ENCODE data around the gene MYL9.
"Not testable (repeated sequence)": the region's sequence is repeated elsewhere in the genome, so short reads cannot be mapped to it uniquely, and the experiment has no call there.

Gene MYL9

DNA sequence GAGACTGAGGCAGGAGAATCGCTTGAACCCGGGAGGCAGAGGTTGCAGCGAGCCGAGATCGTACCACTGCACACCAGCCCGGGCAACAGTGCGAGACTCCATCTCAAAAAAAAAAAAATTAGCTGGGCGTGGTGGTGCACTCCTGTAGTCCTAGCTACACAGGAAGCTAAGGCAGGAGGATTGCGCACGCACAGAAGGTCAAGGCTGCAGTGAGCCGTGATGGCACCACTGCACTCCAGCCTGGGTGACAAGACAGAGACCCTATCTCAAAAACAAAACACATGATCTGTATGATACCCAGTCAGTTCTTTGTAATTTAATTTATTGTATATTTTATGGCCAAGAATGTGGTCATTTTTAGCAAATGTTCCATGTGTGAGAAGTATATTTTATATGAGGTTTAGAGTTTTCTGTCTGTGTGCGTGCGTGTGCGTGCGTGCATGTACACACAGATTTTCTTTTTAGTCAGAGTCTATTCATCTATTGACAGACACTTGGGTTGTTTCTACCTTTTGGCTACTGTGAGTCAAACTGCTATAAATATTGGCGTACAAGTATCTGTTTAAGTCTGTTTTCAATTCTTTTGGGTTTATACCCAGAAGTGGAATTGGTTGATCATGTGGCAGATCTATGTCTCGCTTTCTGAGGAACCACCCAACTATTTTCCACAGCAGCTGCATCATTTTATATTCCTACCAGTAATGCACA is 22.2 kb upstream of the MYL9 start:
- Mint-ChIP-seq H3K36me3 (peaks cover 6% of the 10 kb centered on the region), H3K27ac (no peak overlapping the region), H3K4me1 (ENCODE audit: low read depth) (no peaks in the 10 kb centered on the region), H3K27me3 (no peaks in the 10 kb centered on the region), H3K4me3 (no peak overlapping the region), H3K9me3 (ENCODE audit: low read depth) (no peaks in the 10 kb centered on the region)

DNA sequence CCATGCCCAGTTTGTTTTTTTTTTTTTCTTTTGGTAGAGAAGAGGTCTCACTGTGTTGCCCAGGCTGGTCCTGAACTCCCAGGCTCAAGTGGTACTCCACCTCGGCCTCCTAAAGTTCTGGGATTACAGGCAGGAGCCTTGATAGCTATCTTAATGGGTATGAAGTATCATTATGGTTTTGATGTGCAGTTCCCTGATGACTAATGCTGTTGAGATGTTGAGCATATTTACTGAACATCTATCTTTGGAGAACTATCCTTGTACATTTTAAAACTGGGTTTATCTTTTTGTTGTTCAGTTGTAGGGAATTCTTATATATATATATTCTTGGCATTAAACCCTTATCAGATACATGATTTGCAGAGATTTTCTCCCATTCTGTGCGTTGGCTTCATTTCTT is 21.4 kb upstream of the MYL9 start:
- Mint-ChIP-seq H3K27me3 (no peaks in the 10 kb centered on the region), H3K4me3 (no peak overlapping the region), H3K4me1 (ENCODE audit: low read depth) (no peaks in the 10 kb centered on the region), H3K27ac (no peak overlapping the region), H3K9me3 (ENCODE audit: low read depth) (no peaks in the 10 kb centered on the region), H3K36me3 (peaks cover 6% of the 10 kb centered on the region)

DNA sequence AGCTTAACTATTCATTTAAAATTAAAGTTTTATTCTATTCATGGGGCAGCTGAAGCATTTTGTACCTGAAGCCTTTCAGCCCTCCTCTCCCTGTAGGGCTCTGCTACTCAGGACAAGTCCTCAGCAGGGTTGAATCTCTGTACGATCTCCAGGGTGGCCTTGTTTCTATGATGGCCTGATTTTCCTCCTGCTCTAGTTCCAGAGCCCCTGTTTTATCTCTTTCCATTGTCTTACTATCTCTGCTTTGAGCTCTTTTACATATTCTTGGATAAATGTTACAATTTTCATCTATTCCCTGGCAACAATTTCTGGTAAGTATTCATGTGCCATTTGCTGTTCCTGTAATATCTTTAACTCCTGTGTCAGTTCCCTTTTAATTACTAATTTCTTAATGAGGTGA is 19.8 kb upstream of the MYL9 start:
- H3K27ac Mint-ChIP-seq = peak overlapping the region; percentile 58
- H3K27me3 Mint-ChIP-seq = no peaks in the 10 kb centered on the region
- no peak overlapping the region for H3K4me3 Mint-ChIP-seq
- H3K4me1 Mint-ChIP-seq (ENCODE audit: low read depth) = no peaks in the 10 kb centered on the region
- H3K36me3 Mint-ChIP-seq = peaks cover 2% of the 10 kb centered on the region
- H3K9me3 Mint-ChIP-seq (ENCODE audit: low read depth) = no peaks in the 10 kb centered on the region

DNA sequence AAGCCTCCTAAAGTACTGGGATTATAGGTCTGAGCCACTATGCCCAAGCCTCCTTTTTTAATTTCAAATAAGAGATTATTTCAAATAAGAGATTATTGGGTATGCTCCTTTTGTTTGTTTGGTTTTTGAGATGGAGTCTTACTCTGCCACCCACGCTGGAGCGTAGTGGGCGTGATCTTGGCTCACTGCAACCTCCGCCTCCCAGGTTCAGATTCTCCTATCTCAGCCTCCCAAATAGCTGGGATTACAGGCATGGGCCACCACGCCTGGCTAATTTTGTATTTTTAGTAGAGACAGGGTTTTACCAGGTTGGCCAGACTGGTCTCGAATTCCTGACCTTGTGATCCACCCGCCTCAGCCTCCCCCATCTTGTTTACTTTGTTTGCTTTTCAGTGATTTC is 18.9 kb upstream of the MYL9 start:
- H3K27ac Mint-ChIP-seq; H3K4me1 Mint-ChIP-seq (ENCODE audit: low read depth); H3K27me3 Mint-ChIP-seq; H3K36me3 Mint-ChIP-seq; H3K4me3 Mint-ChIP-seq; H3K9me3 Mint-ChIP-seq (ENCODE audit: low read depth): not testable (repeated sequence)

DNA sequence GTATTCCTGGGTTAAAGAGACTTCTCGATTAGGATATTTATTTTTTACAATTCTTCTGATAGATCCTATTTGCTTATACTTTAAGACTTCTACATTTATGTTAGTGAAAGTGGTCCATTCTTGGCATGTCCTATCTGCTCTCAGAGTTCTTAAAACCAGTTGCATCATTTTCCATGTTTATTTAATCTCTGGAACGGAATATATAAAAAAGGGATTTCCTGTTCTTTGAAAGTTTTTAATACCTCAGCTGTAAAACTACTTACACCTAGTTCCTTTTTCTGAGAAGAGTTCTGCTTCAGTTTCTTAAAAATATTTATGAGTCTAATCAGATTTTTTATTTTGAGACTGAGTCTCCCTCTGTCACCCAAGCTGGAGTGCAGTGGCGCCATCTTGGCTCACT is 18.0 kb upstream of the MYL9 start:
- no peak overlapping the region for H3K4me3 Mint-ChIP-seq
- peaks cover 6% of the 10 kb centered on the region for H3K36me3 Mint-ChIP-seq
- H3K27me3 Mint-ChIP-seq = no peaks in the 10 kb centered on the region
- H3K27ac Mint-ChIP-seq = no peak overlapping the region
- H3K9me3 Mint-ChIP-seq (ENCODE audit: low read depth) = no peaks in the 10 kb centered on the region
- H3K4me1 Mint-ChIP-seq (ENCODE audit: low read depth) = no peaks in the 10 kb centered on the region

DNA sequence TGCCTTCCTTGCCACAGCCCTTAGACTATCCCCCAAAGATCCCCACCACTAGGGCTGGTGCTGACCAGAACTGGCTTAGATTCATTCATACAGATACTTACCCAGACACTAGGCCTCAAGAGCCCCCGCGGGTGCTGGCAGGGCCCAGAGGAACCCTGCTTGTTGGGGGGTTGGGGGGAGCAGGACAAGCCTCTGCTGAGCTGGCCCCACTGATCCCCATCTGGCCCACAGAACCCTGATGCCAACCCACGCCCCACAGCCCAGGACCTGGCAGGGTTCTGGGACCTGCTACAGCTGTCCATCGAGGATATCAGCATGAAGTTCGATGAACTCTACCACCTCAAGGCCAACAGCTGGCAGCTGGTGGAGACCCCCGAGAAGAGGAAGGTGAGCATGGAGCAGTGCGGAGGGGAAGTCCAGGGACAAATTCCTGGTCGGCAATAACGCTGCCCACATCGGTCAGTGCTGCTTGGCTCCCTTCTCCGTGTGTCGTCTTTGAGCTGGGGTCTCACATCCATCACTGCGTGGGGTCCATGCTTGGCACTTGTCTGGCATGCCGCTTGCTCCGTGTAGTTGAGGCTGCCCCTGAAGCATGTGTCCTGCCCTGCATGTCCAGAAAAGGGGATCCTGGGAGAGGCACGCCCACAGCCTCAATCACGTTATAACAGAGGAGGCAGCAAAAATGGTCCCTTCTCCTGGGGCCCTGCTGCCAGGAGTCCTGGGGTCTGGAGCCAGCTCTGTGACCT is 15.5 kb upstream of the MYL9 start:
- H3K36me3 Mint-ChIP-seq = peaks cover 6% of the 10 kb centered on the region
- H3K9me3 Mint-ChIP-seq (ENCODE audit: low read depth) = no peaks in the 10 kb centered on the region
- peak overlapping the region; percentile 58 for H3K27ac Mint-ChIP-seq
- no peaks in the 10 kb centered on the region for H3K4me1 Mint-ChIP-seq (ENCODE audit: low read depth)
- H3K27me3 Mint-ChIP-seq = no peaks in the 10 kb centered on the region
- H3K4me3 Mint-ChIP-seq = no peak overlapping the region

DNA sequence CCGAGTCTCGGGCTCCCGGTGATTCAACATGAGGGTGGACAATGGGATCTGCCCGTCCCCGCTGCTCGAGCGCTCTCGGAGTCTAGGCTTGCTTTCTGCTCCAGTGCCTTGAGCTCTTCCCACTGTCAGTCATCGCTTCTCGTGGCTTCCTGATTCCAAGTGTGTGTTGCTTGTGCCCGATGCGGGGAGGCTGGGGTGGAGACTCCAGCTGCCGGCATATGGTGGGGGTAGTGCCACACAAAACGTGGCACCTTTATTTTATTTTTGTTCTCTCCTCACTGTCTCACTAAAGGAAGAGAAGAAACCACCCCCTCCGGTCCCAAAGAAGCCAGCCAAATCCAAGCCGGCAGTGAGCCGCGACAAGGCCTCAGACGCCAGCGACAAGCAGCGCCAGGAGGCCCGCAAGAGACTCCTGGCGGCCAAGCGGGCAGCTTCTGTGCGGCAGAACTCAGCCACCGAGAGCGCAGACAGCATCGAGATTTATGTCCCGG is 14.8 kb upstream of the MYL9 start:
- H3K4me3 Mint-ChIP-seq = no peak overlapping the region
- H3K4me1 Mint-ChIP-seq (ENCODE audit: low read depth) = no peaks in the 10 kb centered on the region
- H3K36me3 Mint-ChIP-seq = peaks cover 6% of the 10 kb centered on the region
- no peaks in the 10 kb centered on the region for H3K9me3 Mint-ChIP-seq (ENCODE audit: low read depth)
- H3K27me3 Mint-ChIP-seq = no peaks in the 10 kb centered on the region
- no peak overlapping the region for H3K27ac Mint-ChIP-seq

DNA sequence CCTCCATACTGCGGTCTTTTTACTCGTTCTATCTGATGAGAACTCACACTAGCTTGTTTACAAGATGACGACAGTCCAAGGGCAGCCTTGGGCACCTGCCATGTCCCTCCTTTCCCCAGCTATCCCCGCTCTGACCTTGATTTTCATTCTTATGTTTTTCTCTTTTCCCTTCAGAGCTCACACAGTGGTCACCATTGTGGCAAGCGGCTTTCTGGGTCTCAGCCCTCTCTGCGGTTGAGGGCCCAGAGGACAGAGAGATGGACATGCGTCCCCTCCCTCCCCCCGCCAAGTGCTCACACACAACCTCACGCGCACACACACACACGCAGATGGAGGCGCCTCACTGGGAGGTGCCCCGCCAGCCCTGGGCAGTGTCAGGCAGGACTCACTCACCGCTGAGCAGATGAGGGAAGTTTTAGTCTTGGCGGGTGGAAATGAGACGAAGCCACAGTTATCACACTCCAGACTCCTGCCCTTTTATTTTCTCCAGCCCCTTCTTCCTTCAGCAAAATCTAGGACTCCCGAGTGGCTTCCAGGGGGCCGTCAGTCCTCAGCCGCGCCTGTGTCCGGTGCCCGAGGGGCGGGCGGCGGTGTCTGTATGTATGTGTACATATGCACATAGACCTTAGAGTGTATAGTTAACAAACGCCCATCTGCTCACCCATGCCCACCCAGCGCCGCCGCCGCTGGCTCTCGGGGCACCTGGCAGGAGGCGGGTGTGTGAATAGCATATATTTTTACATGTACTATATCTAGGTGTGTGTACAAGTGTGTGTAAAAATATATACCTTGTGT is 13.8 kb upstream of the MYL9 start:
- no peaks in the 10 kb centered on the region for H3K27me3 Mint-ChIP-seq
- H3K27ac Mint-ChIP-seq = no peak overlapping the region

DNA sequence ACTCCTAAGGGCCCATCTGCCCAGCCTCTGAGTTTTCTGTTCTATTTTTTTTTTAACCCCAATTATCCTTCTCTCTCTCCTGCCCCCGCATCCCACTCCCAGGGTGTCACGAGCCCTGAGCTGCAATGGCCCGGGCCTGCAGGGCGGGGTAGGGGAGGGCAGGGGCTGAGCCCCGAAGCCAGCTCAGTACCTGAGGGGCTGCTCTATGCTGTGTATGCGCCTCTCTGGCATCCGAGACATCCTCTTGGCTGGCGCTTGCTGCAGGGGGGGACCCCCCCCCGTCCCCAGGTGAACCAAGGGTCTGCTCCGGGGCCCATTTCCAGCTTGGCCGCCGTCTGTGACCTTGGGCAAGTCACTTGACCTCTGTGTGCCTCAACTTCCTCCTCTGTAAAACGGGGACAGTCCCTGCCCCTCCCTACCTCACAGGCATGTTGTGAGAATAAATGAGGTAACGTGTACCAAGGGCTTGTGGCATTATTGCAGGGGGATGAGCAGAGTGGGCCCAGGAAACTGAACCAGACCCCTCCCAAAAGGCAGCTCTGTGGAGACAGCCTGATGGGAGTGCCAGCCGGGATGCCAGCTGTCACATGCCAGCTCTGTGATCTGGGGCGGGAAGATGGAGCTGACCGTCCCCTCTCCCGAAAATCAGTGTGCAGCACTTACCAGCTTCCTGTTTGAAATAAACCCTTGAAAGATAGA is 13.0 kb upstream of the MYL9 start:
- peaks cover 4% of the 10 kb centered on the region for H3K36me3 Mint-ChIP-seq
- no peaks in the 10 kb centered on the region for H3K9me3 Mint-ChIP-seq (ENCODE audit: low read depth)
- H3K27ac Mint-ChIP-seq = no peak overlapping the region
- H3K4me3 Mint-ChIP-seq = no peak overlapping the region
- H3K4me1 Mint-ChIP-seq (ENCODE audit: low read depth) = no peaks in the 10 kb centered on the region
- H3K27me3 Mint-ChIP-seq = no peaks in the 10 kb centered on the region

More for the DNA sequence above, 13.8 kb upstream of the MYL9 start:
- Mint-ChIP-seq H3K36me3 (peaks cover 4% of the 10 kb centered on the region), H3K9me3 (ENCODE audit: low read depth) (no peaks in the 10 kb centered on the region), H3K4me1 (ENCODE audit: low read depth) (no peaks in the 10 kb centered on the region), H3K4me3 (no peak overlapping the region)

DNA sequence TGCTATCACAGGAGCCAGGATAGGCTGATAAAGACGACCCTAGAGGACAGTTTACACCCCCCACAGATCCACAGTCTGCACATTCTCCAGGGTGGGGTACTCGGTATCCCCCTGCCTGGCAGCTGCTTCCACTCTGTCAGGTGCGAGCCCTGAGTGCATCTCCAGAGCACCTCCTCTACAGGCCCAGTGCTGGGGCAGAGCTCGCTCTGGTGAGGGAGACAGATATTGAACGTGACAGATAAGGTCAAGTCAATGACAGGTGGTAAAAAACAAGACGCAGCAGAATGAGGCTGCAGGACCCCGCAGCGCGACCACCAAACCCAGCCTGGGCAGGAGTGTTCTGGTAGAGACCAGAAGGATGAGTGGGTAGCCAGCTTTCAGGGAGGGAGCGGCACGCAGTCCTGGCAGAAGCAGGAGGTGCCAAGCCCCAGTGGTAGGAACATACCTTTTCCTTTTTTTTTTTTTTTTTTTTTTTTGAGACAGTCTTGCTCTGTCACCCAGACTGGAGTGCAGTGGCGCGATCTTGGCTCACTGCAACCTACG is 12.4 kb upstream of the MYL9 start:
- Mint-ChIP-seq H3K4me3 (no peak overlapping the region), H3K27ac (no peak overlapping the region), H3K4me1 (ENCODE audit: low read depth) (no peaks in the 10 kb centered on the region), H3K27me3 (no peaks in the 10 kb centered on the region), H3K9me3 (ENCODE audit: low read depth) (no peaks in the 10 kb centered on the region), H3K36me3 (peaks cover 4% of the 10 kb centered on the region)

DNA sequence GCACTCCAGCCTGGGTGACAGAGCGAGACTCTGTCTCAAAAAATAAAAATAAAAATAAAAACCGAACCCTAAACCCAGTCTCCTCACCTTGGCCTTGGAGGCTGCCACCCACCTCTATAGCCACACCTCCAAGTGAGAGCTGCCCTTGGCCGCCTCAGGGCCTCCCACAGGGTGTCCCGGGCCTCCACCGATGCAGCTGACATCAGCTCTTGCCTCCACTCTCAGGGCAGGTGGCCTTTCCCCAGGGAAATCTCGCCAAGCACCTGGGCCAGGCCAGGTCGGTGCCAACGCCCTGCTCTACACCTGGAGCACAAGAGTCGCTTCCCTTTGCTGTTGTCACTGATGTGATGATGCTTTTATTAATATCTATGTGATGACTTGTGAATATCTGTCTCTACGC is 8.9 kb upstream of the MYL9 start:
- Mint-ChIP-seq H3K27me3 (no peaks in the 10 kb centered on the region), H3K36me3 (peaks cover 1% of the 10 kb centered on the region), H3K27ac (no peak overlapping the region), H3K9me3 (ENCODE audit: low read depth) (no peaks in the 10 kb centered on the region), H3K4me3 (no peak overlapping the region), H3K4me1 (ENCODE audit: low read depth) (no peaks in the 10 kb centered on the region)

DNA sequence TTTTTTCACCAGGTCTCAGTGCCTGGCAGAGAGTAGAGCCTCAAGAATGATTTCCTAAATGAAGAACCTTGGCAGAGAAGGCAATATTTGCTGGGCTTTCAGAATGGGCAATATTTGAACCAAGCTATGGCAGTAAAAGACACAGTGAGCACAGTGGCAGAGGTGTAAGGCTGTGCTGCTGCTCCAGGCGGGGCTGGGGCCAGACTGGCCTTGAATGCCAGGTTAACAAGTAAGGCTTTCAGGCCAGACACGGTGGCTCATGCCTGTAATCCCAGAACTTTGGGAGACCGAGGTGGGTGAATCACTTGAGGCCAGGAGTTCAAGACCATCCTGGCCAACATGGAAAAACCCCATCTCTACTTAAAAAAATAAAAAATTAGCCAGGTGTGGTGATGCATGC is 8.5 kb upstream of the MYL9 start:
- Mint-ChIP-seq H3K9me3 (ENCODE audit: low read depth) (no peaks in the 10 kb centered on the region), H3K27me3 (no peaks in the 10 kb centered on the region), H3K36me3 (no peaks in the 10 kb centered on the region), H3K4me3 (no peak overlapping the region), H3K4me1 (ENCODE audit: low read depth) (no peaks in the 10 kb centered on the region), H3K27ac (no peak overlapping the region)

DNA sequence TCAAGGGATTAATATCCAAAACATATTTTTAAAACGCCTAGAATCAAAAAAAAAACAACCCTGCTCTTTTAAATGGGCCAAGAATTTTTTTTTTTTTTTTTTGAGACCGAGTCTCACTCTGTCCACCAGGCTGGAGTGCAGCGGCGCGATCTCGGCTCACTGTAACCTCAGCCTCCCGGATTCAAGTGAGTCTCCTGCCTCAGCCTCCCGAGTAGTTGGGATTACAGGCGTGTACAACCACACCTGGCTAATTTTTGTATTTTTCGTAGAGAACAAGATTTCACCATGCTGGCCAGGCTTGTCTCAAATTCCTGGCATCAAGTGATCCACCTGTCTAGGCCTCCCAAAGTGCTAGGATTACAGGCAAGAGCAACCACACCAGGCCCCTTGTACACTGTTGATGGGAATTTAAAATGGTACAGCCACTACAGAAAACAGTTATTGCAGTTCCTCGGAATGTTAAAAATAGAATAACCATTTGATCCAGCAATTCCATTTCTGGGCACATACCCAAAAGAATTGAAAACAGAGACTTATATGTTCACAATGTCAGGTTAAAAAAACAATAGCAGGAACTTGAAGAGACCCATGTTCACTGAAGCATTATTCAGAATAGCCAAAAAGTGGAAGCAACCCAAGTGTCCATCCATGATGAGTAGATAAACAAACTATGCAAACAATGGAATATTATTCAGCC is 3.1 kb upstream of the MYL9 start:
- H3K36me3 Mint-ChIP-seq = no peaks in the 10 kb centered on the region
- no peaks in the 10 kb centered on the region for H3K9me3 Mint-ChIP-seq (ENCODE audit: low read depth)
- peaks cover 3% of the 10 kb centered on the region for H3K4me1 Mint-ChIP-seq (ENCODE audit: low read depth)
- H3K27ac Mint-ChIP-seq = no peak overlapping the region
- H3K4me3 Mint-ChIP-seq = no peak overlapping the region
- no peaks in the 10 kb centered on the region for H3K27me3 Mint-ChIP-seq

DNA sequence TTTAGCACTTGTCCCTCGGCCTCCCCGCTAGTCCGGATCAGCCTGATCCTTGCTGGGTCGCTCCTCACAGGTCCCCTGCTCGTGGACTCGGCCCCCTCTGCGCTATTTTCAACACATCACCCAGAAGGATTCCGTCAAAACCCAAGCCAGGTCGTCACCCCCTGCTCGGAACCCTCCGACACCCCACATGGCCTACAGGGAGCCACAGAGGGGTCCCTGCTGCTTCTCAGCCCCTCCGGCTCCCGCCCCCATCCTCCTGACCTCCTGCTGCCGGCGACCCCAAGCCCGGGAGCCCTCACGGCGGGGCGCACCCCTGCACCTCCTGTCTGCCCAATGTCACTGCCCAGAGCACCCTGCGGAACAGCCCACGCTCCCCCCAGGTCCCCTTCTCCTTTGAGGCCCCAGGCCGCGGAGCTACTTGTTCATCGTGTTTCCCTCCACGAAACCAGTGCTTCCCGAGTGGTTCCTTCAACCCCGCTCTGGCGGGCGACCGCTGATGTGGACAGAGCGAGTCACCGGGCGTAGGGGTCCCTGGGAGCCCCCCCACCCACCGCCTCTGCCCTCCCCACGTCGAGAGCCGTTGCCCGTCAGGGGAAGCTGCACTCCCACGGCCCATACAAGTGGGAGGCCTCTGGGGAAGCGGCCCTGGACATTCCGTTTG is 638 bp upstream of the MYL9 start:
- H3K4me3 Mint-ChIP-seq = no peak overlapping the region
- no peak overlapping the region for H3K27ac Mint-ChIP-seq
- no peaks in the 10 kb centered on the region for H3K27me3 Mint-ChIP-seq
- H3K9me3 Mint-ChIP-seq (ENCODE audit: low read depth) = no peaks in the 10 kb centered on the region
- H3K4me1 Mint-ChIP-seq (ENCODE audit: low read depth) = peaks cover 4% of the 10 kb centered on the region
- no peaks in the 10 kb centered on the region for H3K36me3 Mint-ChIP-seq
